K562 (cell line): Measurements from ENCODE around the gene MYMK. TPM values are rescaled to one million over a fixed set of nuclear protein-coding genes. Genes with fewer than 3 reads are reported as not detected.

Experiments used
- CC2D1A ChIP-seq: fragments of 450-650 bp; IDR thresholded peaks from 2 replicates; pipeline ENCODE4 v1.6.1; 2017; ENCODE audit warnings: mild to moderate bottlenecking
- HIVEP1 ChIP-seq: fragments of 250-450 bp; sonication (Bioruptor Pico); IDR thresholded peaks from 2 replicates; pipeline ENCODE4 v1.4.0; 2020; ENCODE audit warnings: mild to moderate bottlenecking
- YY1 ChIP-seq, 3 experiments: IDR thresholded peaks; 2 replicates each; pipeline ENCODE4 v1.6.1; 2011; ENCODE audit warnings: low read length in 2 of 3, mild to moderate bottlenecking in 2 of 3, moderate library complexity in 2 of 3, borderline replicate concordance in 1 of 3, control low read depth in 1 of 3, low read depth in 1 of 3; ENCODE audit not compliant: insufficient read depth in 3 of 3, insufficient replicate concordance in 2 of 3, control insufficient read depth in 1 of 3, insufficient read length in 1 of 3; ENCODE audit errors: extremely low read depth in 1 of 3
- ZMIZ1 ChIP-seq, 2 experiments: fragments of 150-350 bp in 1 of 2; IDR thresholded peaks; 2 replicates each; pipeline ENCODE4 v1.6.1; 2012 to 2016; ENCODE audit warnings: low read depth in 2 of 2, low read length in 2 of 2, mild to moderate bottlenecking in 1 of 2, moderate library complexity in 1 of 2
- ZNF263 ChIP-seq: sonication (generic); formaldehyde crosslinking; IDR thresholded peaks from 2 replicates; pipeline ENCODE4 v1.8.0; 2022; ENCODE audit warnings: mild to moderate bottlenecking, missing genetic modification reagents, borderline replicate concordance
- ZNF449 ChIP-seq: fragments of 250-450 bp; sonication (Bioruptor Pico); IDR thresholded peaks from 2 replicates; pipeline ENCODE4 v1.8.0; 2022; ENCODE audit warnings: moderate library complexity, mild to moderate bottlenecking, inconsistent platforms
- polyA plus RNA-seq, 8 experiments: library from polyadenylated mRNA; depleted of rRNA in 4 of 8; stranded (reverse) in 5 of 8; unstranded in 3 of 8; fragments of >200 nt; fragmentation: Nextera tagmentation in 2 of 8; fragmentation: Illumina TruSeq in 1 of 8; extraction: Ambion mirVana in 2 of 8; extraction: Trizol in 1 of 8; gene quantifications; 2 replicates each; pipeline versions ENCODE4 v1.2.1 to v1.2.3, GENCODE V29; 2011 to 2014; ENCODE audit warnings: inconsistent platforms in 1 of 8, missing spikeins in 1 of 8
- total RNA-seq, 7 experiments: library from RNA; depleted of rRNA in 6 of 7; stranded (reverse); fragments of >200 nt in 6 of 7; fragmentation: Illumina TruSeq in 2 of 7; extraction: Trizol in 2 of 7; gene quantifications; 2 replicates each; pipeline versions ENCODE4 v1.2.1 to v1.2.3, GENCODE V29; 2011 to 2021; ENCODE audit warnings: low replicate concordance in 1 of 7

The MYMK gene
- total and polyA plus RNA-seq, 9 of the 15 experiments (the other 6 are each of a cell fraction or from before 2014, with no cell fraction given), result not detected

- TF ChIP-seq ZMIZ1 (IDR thresholded peaks at IDR 0.05; ENCODE audit: low read depth in 2 of 2, low read length in 2 of 2) (peak in 1 of 2 experiments; percentile 31; a peak in 1 of 4 replicates), YY1 (IDR thresholded peaks at IDR 0.05; ENCODE audit: borderline replicate concordance in 1 of 3, control insufficient read depth in 1 of 3, extremely low read depth in 1 of 3, insufficient read depth in 3 of 3, insufficient read length in 1 of 3, insufficient replicate concordance in 2 of 3, low read depth in 1 of 3, low read length in 2 of 3) (peak in 2 of 3 experiments; percentile 44 to 67), ZNF449 (CRISPR knock-in tag) (no peak), ZNF263 (peak; percentile 39; the same call in 1 of the 2 replicates), CC2D1A (0 out of 2 replicates have a peak, but pooled peaks have one; percentile 61), HIVEP1 (CRISPR knock-in tag) (no peak)
Measured at GRCh38 chr9:133532937-133533668, 8.3 kb upstream of the MYMK start (continued).
